ENCODE results near the gene ERBIN. TPM values are rescaled to one million over a fixed set of nuclear protein-coding genes. Genes with fewer than 3 reads are reported as not detected.
"Not testable (repeated sequence)": the region's sequence is repeated elsewhere in the genome, so short reads cannot be mapped to it uniquely, and the experiment has no call there.

The ERBIN gene
- polyA plus RNA-seq, 1 donor, result 124 TPM

DNA sequence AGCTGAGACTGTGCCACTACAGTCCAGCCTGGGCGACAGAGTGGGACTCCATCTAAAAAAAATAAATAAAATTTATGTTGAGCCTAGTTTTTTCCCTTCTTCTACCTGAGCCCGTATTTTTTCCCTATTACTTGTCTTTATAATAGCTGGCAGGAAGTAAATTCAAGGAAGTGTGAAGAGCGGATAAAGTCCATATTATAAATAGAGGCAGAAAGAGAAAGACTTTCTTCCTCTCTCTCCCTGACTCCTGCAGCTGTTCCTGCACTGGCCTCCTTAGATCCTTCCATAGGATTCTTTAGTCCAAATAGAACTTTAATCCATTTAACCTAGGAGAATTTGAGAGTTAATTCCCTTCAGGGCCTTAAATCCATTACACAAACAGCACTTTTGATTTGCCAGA, 10.3 kb upstream of the ERBIN start:
- no peak for DNase-seq

- DNase-seq, result no peak
Observed at GRCh38 chr5:65916636-65917035, 9.7 kb upstream of the ERBIN start.

GRCh38 chr5:65919773-65920172, 6.6 kb upstream of the ERBIN start:
- DNase-seq, result no peak

DNA sequence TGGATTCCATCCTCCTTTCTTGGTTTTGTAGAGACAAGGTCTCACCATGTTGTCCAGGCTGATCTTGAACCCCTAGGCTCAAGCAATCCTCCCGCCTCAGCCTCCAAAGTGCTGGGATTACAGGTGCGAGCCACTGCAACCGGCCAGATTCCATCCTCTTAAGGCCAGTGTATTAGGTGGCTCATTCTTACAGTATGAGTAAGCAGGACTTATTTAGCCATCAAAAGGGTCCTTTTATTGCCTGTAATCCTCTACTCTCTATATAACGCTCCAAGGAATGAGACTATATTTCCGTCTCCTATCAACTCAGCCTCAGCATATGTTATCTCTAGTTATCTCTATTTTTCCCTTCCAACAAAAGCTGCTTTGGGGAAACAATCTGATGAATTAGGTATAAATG, 3.0 kb upstream of the ERBIN start:
- no peak for DNase-seq

DNA sequence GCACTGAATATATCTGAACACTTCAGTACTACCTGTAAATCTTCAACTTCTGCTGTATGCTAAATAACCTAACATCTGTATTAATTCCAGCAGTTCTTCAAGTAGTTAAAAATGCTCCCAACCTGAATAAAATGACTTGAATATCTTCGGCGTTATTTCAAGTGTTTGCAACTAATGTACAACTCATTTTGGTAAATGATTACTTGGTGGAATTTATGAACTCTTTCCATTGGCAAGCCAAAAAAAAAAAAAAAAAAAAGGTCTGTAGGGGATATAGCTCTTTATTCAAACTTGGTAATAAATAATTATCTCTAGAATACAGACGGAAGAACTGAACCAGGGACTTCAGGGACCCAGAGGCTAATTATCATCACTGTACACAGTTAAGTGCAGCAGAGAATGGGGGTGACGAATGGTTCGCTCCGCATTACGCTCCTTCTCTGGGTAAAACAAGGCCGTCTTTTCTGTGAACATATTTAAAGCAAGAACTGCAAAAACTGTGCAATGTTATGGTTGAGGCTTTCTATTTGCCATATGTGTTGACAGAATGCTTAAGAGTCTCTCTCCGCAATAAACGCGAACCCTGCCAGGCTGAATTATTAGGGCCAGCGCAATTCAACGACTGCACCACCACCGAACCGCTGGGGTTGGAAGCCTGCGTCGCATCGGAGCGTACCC, 1.9 kb upstream of the ERBIN start:
- no peak for DNase-seq

GRCh38 chr5:65925044-65925600, 1.3 kb upstream of the ERBIN start:
- peak; percentile 64 for DNase-seq

DNA sequence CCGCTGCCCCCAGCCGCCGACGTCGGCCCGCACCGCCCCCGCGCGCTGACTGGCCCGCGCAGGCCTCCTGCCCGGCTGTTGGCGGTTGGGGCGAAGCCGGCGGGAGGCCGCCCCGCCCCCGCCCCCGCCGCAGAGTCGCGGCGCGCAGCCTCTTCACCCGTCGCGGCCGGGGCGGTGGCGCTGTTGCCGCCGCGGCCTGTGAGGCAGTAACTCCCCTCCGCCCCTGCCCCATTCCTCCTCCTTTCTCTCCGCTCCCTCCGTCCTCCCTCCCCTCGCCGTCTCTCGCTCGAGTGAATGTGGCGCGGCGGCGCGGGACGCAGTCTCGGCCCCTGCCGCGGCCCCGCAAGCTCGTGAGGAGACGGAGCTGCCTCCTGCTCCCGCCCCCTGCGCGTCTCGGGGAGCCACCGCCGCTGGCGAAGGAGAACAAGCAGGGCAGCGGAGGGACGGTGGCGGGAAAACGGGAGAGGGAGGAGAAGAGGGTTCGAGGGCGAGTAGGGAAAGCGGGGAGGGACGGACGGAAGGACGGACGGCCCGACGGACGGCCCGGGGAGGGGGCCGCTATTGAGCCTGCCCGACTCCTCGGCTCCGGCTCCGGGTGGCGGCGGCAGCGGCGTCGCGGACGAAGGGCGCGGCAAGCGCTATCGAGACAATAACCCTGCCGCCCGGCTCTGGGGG, 637 bp upstream of the ERBIN start:
- peak; percentile 91 for DNase-seq

GRCh38 chr5:65926893-65927292, 518 bp downstream of the ERBIN start:
- DNase-seq, result peak; percentile 27

- DNase-seq, result peak; percentile 70
Observed at GRCh38 chr5:65927503-65928321, 1.3 kb downstream of the ERBIN start.

DNA sequence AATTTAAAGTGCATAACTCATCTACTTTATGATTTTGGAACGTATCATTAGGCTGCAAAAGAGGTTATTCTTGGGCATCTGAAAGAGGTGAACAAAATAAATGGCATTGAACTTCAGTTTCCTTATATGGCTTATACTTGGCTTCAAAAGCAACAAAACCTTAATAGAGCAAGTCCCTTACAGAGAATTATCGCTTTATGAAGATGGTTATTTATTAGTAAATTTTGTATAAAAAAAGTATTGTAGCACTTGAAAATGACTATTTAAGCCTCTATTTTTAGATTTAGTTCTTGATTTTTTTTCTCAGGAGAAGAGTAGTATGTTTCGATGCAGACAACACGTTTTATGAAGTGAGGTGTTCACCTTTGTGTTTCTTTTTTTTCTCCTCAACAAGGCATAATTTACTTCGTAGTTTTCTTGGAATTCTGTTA, 2.0 kb downstream of the ERBIN start:
- DNase-seq, result peak; percentile 27

DNA sequence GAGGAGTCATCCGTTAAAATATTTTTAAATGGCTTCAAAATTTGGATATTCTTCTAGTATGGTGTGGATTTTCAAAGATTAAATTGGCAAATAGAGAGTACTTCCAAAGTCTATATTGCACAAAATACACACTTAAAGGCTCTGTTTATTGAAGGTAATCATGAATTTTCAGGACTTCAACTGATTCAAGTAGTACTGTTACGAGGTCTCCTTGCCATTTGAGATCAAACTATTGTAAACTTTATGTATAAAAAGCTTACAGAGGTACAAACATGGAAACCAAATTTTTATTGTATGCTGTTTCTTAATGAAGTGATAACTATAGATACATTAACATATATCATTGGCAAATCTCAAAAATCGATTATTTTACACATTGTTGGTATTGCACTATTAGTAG, 2.5 kb downstream of the ERBIN start:
- no peak for DNase-seq

- DNase-seq, result no peak
Observed at GRCh38 chr5:65932676-65933075, 6.3 kb downstream of the ERBIN start.

GRCh38 chr5:65933295-65933694, 6.9 kb downstream of the ERBIN start:
- DNase-seq, result no peak

DNA sequence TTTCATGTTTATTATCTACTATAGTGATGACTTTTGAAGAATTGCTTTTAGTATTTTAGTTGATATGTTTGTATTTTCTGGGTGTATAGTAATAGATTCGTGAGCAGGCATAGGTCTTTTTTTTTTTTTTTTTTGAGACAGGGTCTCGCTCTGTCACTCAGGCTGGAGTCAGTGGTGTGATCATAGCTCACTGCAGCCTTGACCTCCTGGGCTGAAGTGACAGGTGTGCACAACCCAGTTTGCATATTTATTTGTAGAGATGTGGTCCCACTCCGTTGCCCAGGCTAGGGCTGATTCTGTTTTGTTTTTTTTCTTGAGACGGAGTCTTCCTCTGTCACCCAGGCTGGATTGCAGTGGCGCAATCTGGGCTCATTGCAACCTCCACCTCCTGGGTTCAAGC, 11.9 kb downstream of the ERBIN start:
- no peak for DNase-seq

DNA sequence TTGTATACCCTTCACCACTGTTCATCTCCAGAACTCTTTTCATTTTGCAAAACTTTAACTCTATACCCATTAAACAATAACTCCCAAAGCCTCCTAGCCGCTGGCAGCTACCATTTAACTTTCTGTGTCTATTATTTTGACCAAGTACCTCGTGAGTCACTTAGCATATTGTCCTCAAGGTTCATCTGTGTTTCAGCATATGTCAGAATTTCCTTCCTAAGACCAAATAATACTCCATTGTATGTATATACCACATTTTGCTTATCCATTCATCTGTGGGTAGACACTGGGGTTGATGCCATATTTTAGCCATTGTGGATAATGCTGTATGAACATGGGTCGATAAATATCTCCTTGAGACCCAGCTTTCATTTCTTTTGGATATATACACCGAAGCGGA, 17.4 kb downstream of the ERBIN start:
- DNase-seq, result no peak

- DNase-seq, result no peak
Observed at GRCh38 chr5:65946198-65946745, 19.9 kb downstream of the ERBIN start.

DNA sequence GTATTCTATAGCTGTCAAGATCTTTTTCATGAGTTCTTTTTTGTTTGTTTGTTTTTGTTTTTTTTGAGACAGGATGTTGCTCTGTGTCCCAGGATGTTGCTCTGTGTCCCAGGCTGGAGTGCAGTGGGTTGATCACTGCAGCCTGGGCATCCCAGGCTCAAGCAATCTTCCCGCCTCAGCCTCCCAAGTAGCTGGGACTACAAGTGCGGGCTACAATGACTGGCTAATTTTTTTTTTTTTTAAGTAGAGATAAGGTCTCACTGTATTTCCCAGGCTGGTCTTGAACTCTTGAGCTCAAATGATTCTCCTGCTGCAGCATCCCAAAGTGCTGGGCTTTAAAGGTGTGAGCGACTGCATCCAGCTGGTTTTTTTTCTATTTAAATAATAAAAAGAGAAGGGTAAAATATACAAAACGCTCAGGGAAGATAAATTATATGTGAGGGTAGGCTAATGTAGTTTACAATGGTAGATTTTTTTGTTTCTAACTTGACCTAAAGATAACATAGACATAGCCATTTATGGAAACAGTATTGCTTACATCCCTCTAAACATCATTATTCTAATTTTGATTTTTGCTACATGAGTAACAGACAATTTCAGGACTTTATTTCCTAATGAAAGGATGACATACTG, 21.9 kb downstream of the ERBIN start:
- no peak for DNase-seq

DNA sequence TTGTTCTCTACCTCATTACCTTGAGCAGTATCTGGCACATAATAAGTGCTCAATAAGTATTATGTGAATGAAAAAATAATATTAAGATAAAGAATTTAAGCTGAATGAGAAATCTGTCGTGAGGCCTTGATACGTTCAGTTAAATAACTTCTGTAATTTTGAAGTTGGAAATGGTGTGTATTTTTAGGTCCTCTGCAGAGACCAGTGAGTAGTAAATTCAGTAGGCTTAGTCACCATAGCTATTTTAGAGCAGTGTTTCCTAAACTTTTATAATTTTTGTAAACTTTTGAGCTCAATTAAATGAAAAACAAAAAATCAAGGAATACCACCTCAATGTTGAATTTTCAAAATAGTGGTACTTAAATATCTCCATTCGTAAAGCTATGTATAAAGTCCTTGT, 25.0 kb downstream of the ERBIN start:
- DNase-seq, result no peak

GRCh38 chr5:65952259-65952658, 25.9 kb downstream of the ERBIN start:
- no peak for DNase-seq

GRCh38 chr5:65954200-65954599, 27.8 kb downstream of the ERBIN start:
- DNase-seq, result no peak

- DNase-seq, result no peak
Observed at GRCh38 chr5:65955746-65956145, 29.4 kb downstream of the ERBIN start.

DNA sequence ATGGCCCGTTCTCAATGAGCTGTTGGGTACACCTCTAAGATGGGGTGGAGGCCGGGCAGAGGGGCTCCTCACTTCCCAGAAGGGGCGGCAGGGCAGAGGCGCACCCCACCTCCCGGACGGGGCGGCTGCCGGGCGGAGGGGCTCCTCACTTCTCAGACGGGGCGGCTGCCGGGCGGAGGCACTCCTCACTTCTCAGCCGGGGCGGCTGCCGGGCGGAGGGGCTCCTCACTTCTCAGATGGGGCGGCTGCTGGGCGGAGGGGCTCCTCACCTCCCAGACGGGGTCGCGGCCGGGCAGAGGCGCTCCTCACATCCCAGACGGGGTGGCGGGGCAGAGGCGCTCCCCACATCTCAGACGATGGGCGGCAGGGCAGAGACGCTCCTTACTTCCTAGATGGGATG, 31.3 kb downstream of the ERBIN start:
- not testable (repeated sequence) for DNase-seq

Data from left kidney (tissue), 2 donors.